H9 (cell line): ENCODE data around the gene RBMXL2. TPM values are rescaled to one million over a fixed set of nuclear protein-coding genes. Genes with fewer than 3 reads are reported as not detected.

Experiments used
- DNase-seq: peaks from one replicate; pipeline ENCODE4 v3.0.0-alpha.2; 2017
- H2AFZ ChIP-seq: one replicate; pipeline ENCODE4 v1.6.1; 2013; ENCODE audit warnings: mild to moderate bottlenecking, low read length, control low read depth, moderate library complexity
- H2AK5ac ChIP-seq: 2 replicates; pipeline ENCODE4 v1.6.1; 2013; ENCODE audit warnings: low read length, control low read depth, mixed read lengths; ENCODE audit not compliant: insufficient read length
- H2BK120ac ChIP-seq: one replicate; pipeline ENCODE4 v1.6.1; 2013; ENCODE audit warnings: low read depth, mild to moderate bottlenecking, low read length, control low read depth, inconsistent platforms; ENCODE audit not compliant: poor library complexity, severe bottlenecking
- H2BK12ac ChIP-seq: 2 replicates; pipeline ENCODE4 v1.6.1; 2013; ENCODE audit warnings: low read length, control low read depth, mixed read lengths, low read depth; ENCODE audit not compliant: insufficient read length
- H2BK15ac ChIP-seq: 2 replicates; pipeline ENCODE4 v1.6.1; 2013; ENCODE audit warnings: low read depth, low read length, control low read depth
- H2BK20ac ChIP-seq: one replicate; pipeline ENCODE4 v1.6.1; 2013; ENCODE audit warnings: low read depth, mild to moderate bottlenecking, low read length, control low read depth, inconsistent platforms; ENCODE audit not compliant: poor library complexity, severe bottlenecking
- H2BK5ac ChIP-seq: 2 replicates; pipeline ENCODE4 v1.6.1; 2013; ENCODE audit warnings: low read length, control low read depth, mixed read lengths; ENCODE audit not compliant: insufficient read length
- H3K14ac ChIP-seq: 2 replicates; pipeline ENCODE4 v1.6.1; 2013; ENCODE audit warnings: low read length, control low read depth; ENCODE audit not compliant: insufficient read depth
- H3K18ac ChIP-seq: 2 replicates; pipeline ENCODE4 v1.6.1; 2013; ENCODE audit warnings: low read depth, mild to moderate bottlenecking, mixed read lengths, low read length, control low read depth; ENCODE audit not compliant: insufficient read length
- H3K23ac ChIP-seq: 2 replicates; pipeline ENCODE4 v1.6.1; 2013; ENCODE audit warnings: low read length, control low read depth, mixed read lengths, low read depth; ENCODE audit not compliant: insufficient read length
- H3K23me2 ChIP-seq: 2 replicates; pipeline ENCODE4 v1.6.1; 2013; ENCODE audit warnings: low read depth, mild to moderate bottlenecking, mixed read lengths, low read length, control low read depth; ENCODE audit not compliant: insufficient read length, poor library complexity, severe bottlenecking
- H3K27ac ChIP-seq: 2 replicates; pipeline ENCODE4 v1.5.1; 2013; ENCODE audit warnings: low read length, control low read depth, mixed read lengths, low read depth; ENCODE audit not compliant: insufficient read length
- H3K27me3 ChIP-seq: 2 replicates; pipeline ENCODE4 v1.6.1; 2013; ENCODE audit warnings: low read length, control low read depth, inconsistent platforms; ENCODE audit not compliant: insufficient read depth
- H3K4ac ChIP-seq: 2 replicates; pipeline ENCODE4 v1.6.1; 2013; ENCODE audit warnings: low read depth, mild to moderate bottlenecking, control low read depth, inconsistent platforms, low read length, moderate library complexity
- H3K4me1 ChIP-seq: 2 replicates; pipeline ENCODE4 v1.6.1; 2013; ENCODE audit warnings: low read length, control low read depth, inconsistent platforms; ENCODE audit not compliant: insufficient read depth
- H3K4me2 ChIP-seq: 2 replicates; pipeline ENCODE4 v1.6.1; 2013; ENCODE audit warnings: low read length, control low read depth, mixed read lengths; ENCODE audit not compliant: insufficient read length, insufficient read depth
- H3K56ac ChIP-seq: 2 replicates; pipeline ENCODE4 v1.6.1; 2013; ENCODE audit warnings: low read depth, mild to moderate bottlenecking, mixed read lengths, low read length, control low read depth; ENCODE audit not compliant: insufficient read length
- H3K79me1 ChIP-seq: 2 replicates; pipeline ENCODE4 v1.6.1; 2013; ENCODE audit warnings: low read depth, mild to moderate bottlenecking, moderate library complexity, low read length, control low read depth, inconsistent platforms; ENCODE audit not compliant: insufficient read depth, poor library complexity, severe bottlenecking
- H3K79me2 ChIP-seq: 2 replicates; pipeline ENCODE4 v1.6.1; 2013; ENCODE audit warnings: low read length, control low read depth, inconsistent platforms; ENCODE audit not compliant: insufficient read depth
- H3K9ac ChIP-seq: 2 replicates; pipeline ENCODE4 v1.6.1; 2013; ENCODE audit warnings: low read length, control low read depth, mixed read lengths; ENCODE audit not compliant: insufficient read length; ENCODE audit errors: extremely low read depth
- H3K9me3 ChIP-seq: one replicate; pipeline ENCODE4 v1.6.1; 2013; ENCODE audit warnings: low read depth, low read length, inconsistent platforms; ENCODE audit not compliant: control insufficient read depth
- H3T11ph ChIP-seq: one replicate; pipeline ENCODE4 v1.6.1; 2013; ENCODE audit warnings: mild to moderate bottlenecking, low read length, control low read depth, inconsistent platforms
- H4K20me1 ChIP-seq: one replicate; pipeline ENCODE4 v1.6.1; 2013; ENCODE audit not compliant: control insufficient read depth, insufficient read length, insufficient read depth
- H4K5ac ChIP-seq: 2 replicates; pipeline ENCODE4 v1.6.1; 2013; ENCODE audit warnings: low read depth, mild to moderate bottlenecking, mixed read lengths, low read length, control low read depth; ENCODE audit not compliant: insufficient read length
- H4K8ac ChIP-seq: replicated peaks from 2 replicates; pipeline ENCODE4 v1.6.1; 2013; ENCODE audit warnings: low read length, control low read depth, mixed read lengths, low read depth; ENCODE audit not compliant: insufficient read length
- H4K91ac ChIP-seq: 2 replicates; pipeline ENCODE4 v1.6.1; 2013; ENCODE audit warnings: low read depth, mild to moderate bottlenecking, moderate library complexity, mixed read lengths, low read length, control low read depth; ENCODE audit not compliant: insufficient read length
- H3K27ac Mint-ChIP-seq, 3 experiments: 2 replicates in 2 of 3; 3 replicates in 1 of 3; pipeline ENCODE4 v1.8.0; 2020 to 2021; ENCODE audit warnings: mixed read lengths in 3 of 3, mild to moderate bottlenecking in 1 of 3, moderate library complexity in 1 of 3
- H3K27me3 Mint-ChIP-seq: 2 replicates; pipeline ENCODE4 v1.8.0; 2021; ENCODE audit warnings: low read depth, mild to moderate bottlenecking, moderate library complexity, mixed read lengths
- H3K36me3 Mint-ChIP-seq, 3 experiments: 2 replicates in 2 of 3; 3 replicates in 1 of 3; pipeline ENCODE4 v1.8.0; 2020 to 2021; ENCODE audit warnings: low read depth in 3 of 3, mixed read lengths in 3 of 3; ENCODE audit not compliant: insufficient read depth in 1 of 3
- H3K4me1 Mint-ChIP-seq, 2 experiments: 2 replicates each; pipeline ENCODE4 v1.8.0; 2020; ENCODE audit warnings: mixed read lengths in 2 of 2
- H3K4me3 Mint-ChIP-seq, 2 experiments: 2 replicates in 1 of 2; 3 replicates in 1 of 2; pipeline ENCODE4 v1.8.0; 2020 to 2021; ENCODE audit warnings: mild to moderate bottlenecking in 2 of 2, mixed read lengths in 2 of 2, moderate library complexity in 1 of 2
- H3K9me3 Mint-ChIP-seq, 2 experiments: 2 replicates in 1 of 2; 3 replicates in 1 of 2; pipeline ENCODE4 v1.8.0; 2020; ENCODE audit warnings: mild to moderate bottlenecking in 2 of 2, mixed read lengths in 2 of 2, moderate library complexity in 1 of 2
- WGBS: extraction: QIAGEN DNeasy Blood & Tissue Kit; methylation state at CpG from one replicate; pipeline ENCODE4 v1.1.7; 2013; ENCODE audit warnings: missing lambda C conversion rate, low lambda C conversion rate, mixed read lengths; ENCODE audit not compliant: insufficient read length; ENCODE audit errors: extremely low coverage; 5-methylcytosine and 5-hydroxymethylcytosine counted together
- total RNA-seq: library from RNA; stranded (reverse); gene quantifications from 2 replicates; pipeline ENCODE4 v1.2.1, GENCODE V29; 2021
- TF ChIP-seq, protein P1 (sequence below): fragments of 200-600 bp; sonication (generic); conservative IDR thresholded peaks from 3 replicates; pipeline ENCODE4 v1.8.0; 2021; ENCODE audit warnings: antibody characterized with exemption, mild to moderate bottlenecking

Gene RBMXL2
- total RNA-seq, 1 experiment from 2014 or later: not detected

DNA sequence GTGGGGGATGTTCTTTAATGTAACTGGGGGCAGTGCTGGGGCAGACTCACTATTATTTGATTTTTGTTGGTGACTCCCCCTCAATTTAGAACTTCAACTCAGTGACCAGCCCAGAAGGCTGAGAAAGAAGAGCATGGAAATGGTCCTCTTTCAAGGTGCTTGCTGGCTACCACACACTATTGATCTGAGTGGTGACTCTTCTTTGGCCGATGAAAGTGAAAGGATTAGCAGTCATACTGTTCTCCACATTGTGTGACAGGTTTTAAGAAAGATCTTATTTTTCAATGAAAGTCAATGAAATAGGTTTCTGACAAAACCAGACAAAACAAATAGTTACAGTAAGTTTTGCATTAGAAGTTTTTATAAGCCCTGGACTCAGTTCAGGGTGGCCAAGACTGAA is 38.6 kb upstream of the RBMXL2 start:
- no peak overlapping the region for H2BK120ac ChIP-seq
- no CpG with 5 or more reads among the region's 1 CpG for WGBS
- no peaks in the 10 kb centered on the region for H3K79me1 ChIP-seq
- TF ChIP-seq, protein P1, sequence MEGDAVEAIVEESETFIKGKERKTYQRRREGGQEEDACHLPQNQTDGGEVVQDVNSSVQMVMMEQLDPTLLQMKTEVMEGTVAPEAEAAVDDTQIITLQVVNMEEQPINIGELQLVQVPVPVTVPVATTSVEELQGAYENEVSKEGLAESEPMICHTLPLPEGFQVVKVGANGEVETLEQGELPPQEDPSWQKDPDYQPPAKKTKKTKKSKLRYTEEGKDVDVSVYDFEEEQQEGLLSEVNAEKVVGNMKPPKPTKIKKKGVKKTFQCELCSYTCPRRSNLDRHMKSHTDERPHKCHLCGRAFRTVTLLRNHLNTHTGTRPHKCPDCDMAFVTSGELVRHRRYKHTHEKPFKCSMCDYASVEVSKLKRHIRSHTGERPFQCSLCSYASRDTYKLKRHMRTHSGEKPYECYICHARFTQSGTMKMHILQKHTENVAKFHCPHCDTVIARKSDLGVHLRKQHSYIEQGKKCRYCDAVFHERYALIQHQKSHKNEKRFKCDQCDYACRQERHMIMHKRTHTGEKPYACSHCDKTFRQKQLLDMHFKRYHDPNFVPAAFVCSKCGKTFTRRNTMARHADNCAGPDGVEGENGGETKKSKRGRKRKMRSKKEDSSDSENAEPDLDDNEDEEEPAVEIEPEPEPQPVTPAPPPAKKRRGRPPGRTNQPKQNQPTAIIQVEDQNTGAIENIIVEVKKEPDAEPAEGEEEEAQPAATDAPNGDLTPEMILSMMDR: no peak
- H4K8ac ChIP-seq: no peak overlapping the region
- no peak overlapping the region for H3T11ph ChIP-seq
- no peak overlapping the region for H3K4me2 ChIP-seq
- no peak for DNase-seq
- no peak overlapping the region for H3K27ac ChIP-seq
- Mint-ChIP-seq H3K27ac (no peak overlapping the region), H3K4me3 (no peak overlapping the region), H3K4me1 (peaks cover 4 to 5% of the 10 kb centered on the region in 2 experiments; a peak in 3 of 4 replicates), H3K36me3 (no peaks in the 10 kb centered on the region), H3K9me3 (no peaks in the 10 kb centered on the region), H3K27me3 (no peaks in the 10 kb centered on the region; the same call in 1 of the 2 replicates)
- no peaks in the 10 kb centered on the region for H3K79me2 ChIP-seq
- H3K4ac ChIP-seq: no peak overlapping the region
- H3K9ac ChIP-seq: no peak overlapping the region
- H3K4me1 ChIP-seq: no peaks in the 10 kb centered on the region
- no peaks in the 10 kb centered on the region for H3K23me2 ChIP-seq
- no peak overlapping the region for H4K5ac ChIP-seq
- H2BK5ac ChIP-seq: no peak overlapping the region
- no peak overlapping the region for H2BK12ac ChIP-seq
- no peak overlapping the region for H2BK15ac ChIP-seq
- no peak overlapping the region for H3K14ac ChIP-seq
- no peak overlapping the region for H3K18ac ChIP-seq
- H2BK20ac ChIP-seq: no peak overlapping the region
- H3K56ac ChIP-seq: no peak overlapping the region
- no peak overlapping the region for H4K91ac ChIP-seq
- H3K27me3 ChIP-seq: no peaks in the 10 kb centered on the region
- no peaks in the 10 kb centered on the region for H4K20me1 ChIP-seq
- no peak overlapping the region for H2AK5ac ChIP-seq
- no peak overlapping the region for H3K23ac ChIP-seq
- H3K9me3 ChIP-seq: no peaks in the 10 kb centered on the region
- no peak overlapping the region for H2AFZ ChIP-seq
